Stimulated activated naive CD8-positive, alpha-beta T cell treated with anti-CD3 and anti-CD28 coated beads, Interleukin-15, amount 100 ng/mL, for 72 hours (primary cell): ENCODE measurements around the gene SH3PXD2B.

Experiments
- ATAC-seq: fragments of 150-1000 bp; cut with Tn5 transposase; 2 replicates; pipeline ENCODE4 v1.10.0; 2021; ENCODE audit warnings: mild to moderate bottlenecking, moderate library complexity
- DNase-seq, 2 donors: peaks; one replicate each; pipeline ENCODE4 v3.0.0; 2021 to 2022
- H3K27ac Mint-ChIP-seq, 2 donors: one replicate each; pipeline ENCODE4 v1.8.0; 2022; ENCODE audit warnings: mild to moderate bottlenecking in 2 of 2, mixed read lengths in 2 of 2, moderate library complexity in 2 of 2
- H3K27me3 Mint-ChIP-seq: one replicate; pipeline ENCODE4 v1.8.0; 2022; ENCODE audit warnings: mixed read lengths
- H3K4me1 Mint-ChIP-seq: one replicate; pipeline ENCODE4 v1.8.0; 2022; ENCODE audit warnings: mild to moderate bottlenecking, mixed read lengths
- H3K4me3 Mint-ChIP-seq, 2 donors: one replicate each; pipeline ENCODE4 v1.8.0; 2022; ENCODE audit warnings: mild to moderate bottlenecking in 2 of 2, mixed read lengths in 2 of 2, moderate library complexity in 1 of 2
- H3K9me3 Mint-ChIP-seq, 2 donors: one replicate each; pipeline ENCODE4 v1.8.0; 2022; ENCODE audit warnings: mixed read lengths in 2 of 2

SH3PXD2B gene

DNA sequence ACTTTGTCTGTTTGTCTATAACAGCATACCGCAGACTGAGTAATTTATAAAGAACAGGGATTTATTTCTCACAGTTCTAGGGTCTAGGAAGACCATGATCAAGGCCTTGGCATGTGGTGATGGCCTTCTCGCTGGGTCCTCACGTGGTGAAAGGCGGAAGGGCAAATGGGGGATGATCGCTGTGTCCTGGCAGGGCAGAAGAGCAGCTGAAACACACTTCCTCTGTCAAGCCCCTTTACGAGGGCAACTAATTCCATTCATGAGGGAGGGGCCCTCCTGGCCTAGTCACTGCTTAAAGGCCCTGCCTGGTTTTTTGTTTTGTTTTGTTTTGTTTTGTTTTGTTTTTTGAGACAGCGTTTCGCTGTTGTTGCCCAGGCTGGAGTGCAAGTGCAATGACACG is 128.9 kb downstream of the SH3PXD2B start:
- DNase-seq (no peak), ATAC-seq (no peak)
- no peaks in the 10 kb centered on the region for H3K9me3 Mint-ChIP-seq
- no peaks in the 10 kb centered on the region for H3K27me3 Mint-ChIP-seq
- peak overlapping the region in 1 of 2 donors; percentile 34 for H3K27ac Mint-ChIP-seq
- H3K4me3 Mint-ChIP-seq: no peak overlapping the region
- H3K4me1 Mint-ChIP-seq: no peaks in the 10 kb centered on the region

DNA sequence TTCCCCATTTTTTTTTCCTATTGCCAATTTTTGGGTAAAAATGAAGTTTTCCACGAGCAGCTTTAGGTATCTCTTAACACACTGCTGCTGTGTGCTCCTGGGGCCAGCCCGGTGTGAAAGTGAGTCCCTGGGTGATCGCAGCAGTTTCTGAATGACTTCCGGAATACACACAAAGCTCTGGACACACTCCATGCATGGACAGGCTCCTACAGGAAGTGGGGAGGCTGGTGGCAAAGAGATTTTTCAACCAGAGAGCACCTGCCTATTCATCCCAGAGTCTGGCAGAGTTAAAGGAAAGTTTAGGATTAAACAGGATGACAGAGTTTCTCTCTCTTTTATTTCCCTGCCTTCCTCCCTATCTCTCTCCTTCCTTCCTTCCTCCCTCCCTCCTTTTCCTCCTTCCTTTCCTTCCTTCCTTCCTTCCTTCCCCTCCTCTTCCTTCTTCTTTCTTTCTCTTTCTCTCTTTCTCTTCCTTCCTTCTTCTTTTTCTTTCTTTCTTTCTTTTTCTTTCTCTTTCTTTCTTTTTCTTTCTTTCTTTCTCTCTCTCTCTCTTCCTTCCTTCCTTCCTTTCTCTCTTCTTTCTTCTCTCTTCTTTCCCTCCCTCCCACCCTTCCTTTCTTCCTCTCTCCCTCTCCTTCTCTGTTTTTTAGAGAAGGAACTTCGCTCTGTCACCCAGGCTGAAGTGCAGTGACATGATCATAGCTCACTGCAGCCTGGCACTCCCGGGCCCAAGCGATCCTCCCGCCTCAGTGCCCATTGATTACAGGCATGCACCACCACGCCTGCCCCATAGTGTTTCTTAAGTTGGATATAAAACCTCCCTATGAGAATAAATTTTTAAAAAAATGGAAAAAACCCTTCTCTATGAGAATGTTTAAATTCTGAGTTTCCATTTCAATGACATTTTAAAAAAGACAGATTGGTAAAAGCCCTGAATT is 132.0 kb downstream of the SH3PXD2B start:
- Mint-ChIP-seq H3K4me1 (no peaks in the 10 kb centered on the region), H3K27ac (peak overlapping the region in 1 of 2 donors; percentile 87), H3K9me3 (no peaks in the 10 kb centered on the region), H3K4me3 (no peak overlapping the region), H3K27me3 (no peaks in the 10 kb centered on the region)
- no peak for DNase-seq
- ATAC-seq: no peak

DNA sequence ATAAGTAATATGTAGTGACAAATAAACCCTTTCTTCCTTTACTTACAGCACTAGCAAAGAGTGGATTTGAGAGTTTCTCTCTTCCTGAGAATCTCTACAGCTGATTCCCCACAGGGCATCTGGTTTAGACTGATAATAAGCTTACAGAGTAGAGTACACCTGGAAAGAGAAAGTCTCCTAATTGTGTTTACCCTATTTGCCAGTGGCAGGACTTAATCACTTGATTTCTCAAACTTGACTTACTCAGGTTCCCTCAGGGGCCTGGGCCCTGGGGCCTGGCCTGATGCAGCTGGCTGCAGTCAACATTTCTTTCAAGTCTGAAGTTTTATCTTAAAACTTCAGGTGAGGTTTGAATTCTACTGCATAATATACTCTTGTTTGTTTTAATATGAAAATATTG is 132.7 kb downstream of the SH3PXD2B start:
- Mint-ChIP-seq H3K4me3 (no peak overlapping the region), H3K27ac (no peak overlapping the region), H3K4me1 (no peaks in the 10 kb centered on the region), H3K9me3 (no peaks in the 10 kb centered on the region), H3K27me3 (no peaks in the 10 kb centered on the region)
- ATAC-seq (no peak), DNase-seq (no peak)

DNA sequence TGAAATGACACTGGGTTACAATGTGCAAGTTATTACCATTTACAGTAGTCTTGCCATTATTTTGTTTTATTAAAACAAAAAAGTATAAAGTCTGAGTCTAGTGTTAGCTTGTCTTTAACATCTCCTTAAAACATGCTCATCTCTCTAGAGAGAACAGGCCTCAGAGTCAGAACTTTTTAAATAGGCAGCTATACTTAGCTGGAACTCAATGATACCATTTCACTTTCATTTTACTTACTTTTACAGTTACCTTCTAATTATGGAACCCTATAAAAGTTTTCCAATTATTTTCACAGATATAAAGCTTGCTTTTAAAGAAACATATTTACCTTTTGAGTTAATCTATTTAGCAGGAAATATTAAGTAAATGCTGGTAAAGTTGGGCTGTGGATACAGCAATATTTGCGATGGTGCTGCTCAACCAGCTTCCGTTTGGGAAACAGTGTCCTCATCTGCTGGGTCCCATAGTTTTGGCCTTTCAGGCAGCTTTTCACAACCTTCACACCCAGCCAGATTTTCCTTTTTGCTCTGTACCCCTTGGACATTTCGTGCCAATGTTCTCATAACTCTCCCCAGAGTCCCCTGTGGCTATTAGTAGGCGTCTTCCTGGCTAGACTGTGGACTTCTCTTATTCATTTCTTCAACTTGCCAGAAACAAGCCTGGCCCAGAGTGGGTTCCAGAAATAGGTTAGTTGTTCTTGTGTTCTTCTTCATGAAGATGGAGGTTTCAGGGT is 134.4 kb downstream of the SH3PXD2B start:
- no peak overlapping the region for H3K4me3 Mint-ChIP-seq
- H3K9me3 Mint-ChIP-seq: no peaks in the 10 kb centered on the region
- H3K4me1 Mint-ChIP-seq: no peaks in the 10 kb centered on the region
- no peak for DNase-seq
- ATAC-seq: no peak
- no peak overlapping the region for H3K27ac Mint-ChIP-seq
- no peaks in the 10 kb centered on the region for H3K27me3 Mint-ChIP-seq

DNA sequence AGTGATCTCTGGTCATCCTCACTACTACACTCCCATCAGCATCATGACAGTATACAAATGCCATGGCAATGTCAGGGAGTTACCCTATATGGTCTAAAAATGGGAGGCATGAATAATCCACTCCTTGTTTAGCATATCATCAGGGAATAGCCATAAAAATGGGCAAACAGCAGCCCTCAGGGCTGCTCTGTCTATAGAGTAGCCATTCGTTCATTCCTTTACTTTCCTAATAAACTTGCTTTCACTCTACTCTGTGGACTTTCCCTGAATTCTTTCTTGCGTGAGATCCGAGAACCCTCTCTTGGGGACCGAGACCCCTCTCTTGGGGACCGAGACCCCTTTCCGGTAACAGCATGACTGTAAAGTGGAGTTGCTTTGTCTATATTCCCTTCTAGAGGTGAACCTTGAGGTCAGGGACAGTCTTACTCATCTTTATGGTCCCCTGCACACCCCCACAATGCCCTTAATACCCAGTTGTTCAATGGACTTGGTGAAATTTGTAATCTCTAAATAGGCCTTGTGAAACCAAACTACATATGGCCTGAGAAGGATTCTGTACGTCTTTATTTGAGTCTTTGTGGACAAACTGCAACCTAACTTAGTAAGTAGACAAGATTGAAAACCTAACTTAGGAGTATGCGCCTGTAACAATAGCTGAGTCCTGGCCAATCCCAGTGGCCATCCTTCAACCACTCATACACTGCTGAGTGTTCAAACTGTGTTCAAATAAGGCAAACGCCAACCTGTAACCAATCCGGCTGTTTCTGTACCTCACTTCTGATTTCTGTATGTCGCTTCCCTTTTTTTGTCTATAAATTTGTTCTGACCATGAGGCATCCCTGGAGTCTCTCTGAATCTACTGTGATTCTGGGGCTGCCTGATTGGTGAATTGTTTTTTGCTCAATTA is 138.5 kb downstream of the SH3PXD2B start:
- DNase-seq: no peak
- no peaks in the 10 kb centered on the region for H3K4me1 Mint-ChIP-seq
- no peaks in the 10 kb centered on the region for H3K27me3 Mint-ChIP-seq
- no peak for ATAC-seq
- H3K4me3 Mint-ChIP-seq: no peak overlapping the region
- no peaks in the 10 kb centered on the region for H3K9me3 Mint-ChIP-seq
- no peak overlapping the region for H3K27ac Mint-ChIP-seq

DNA sequence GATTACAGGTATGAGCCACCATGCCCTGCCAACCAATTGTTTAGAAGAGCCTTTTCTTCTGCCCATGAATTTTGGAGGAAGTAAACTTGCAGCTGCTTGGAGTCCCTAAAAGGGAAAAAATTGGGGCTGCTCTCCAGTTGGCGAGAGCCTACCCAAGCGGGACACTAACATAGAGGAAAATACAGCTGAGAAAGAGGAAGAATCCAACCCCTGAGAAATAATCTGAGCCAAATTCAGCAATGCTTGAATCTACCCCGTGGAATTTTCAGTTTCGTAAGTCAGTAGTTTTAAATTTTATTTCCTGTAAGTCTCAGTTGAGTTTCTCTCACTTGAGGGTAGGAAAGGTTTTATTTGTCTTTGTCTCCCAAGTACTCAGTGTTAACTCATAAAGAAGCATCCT is 140.4 kb downstream of the SH3PXD2B start:
- Mint-ChIP-seq H3K27me3 (no peaks in the 10 kb centered on the region), H3K4me3 (no peak overlapping the region), H3K4me1 (no peaks in the 10 kb centered on the region), H3K9me3 (no peaks in the 10 kb centered on the region), H3K27ac (no peak overlapping the region)
- no peak for DNase-seq
- no peak for ATAC-seq

DNA sequence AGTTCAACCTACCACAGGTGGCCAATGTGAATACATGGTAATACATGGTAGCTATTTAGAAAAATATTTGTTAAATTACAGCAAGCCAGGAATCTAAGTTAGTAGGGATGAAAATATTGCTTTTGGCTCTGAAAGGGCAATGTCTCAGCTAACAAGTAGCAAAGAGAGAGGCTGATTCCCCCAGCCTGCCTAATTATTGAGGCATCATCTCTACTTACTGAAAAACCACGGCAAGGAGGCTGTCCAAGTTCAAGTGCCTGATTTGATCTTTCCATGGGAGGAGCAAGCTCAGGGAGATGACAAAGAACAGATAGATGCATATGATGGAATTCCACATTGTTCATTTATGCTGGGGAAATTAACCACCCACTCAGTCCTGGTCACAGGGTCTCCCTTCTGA is 142.0 kb downstream of the SH3PXD2B start:
- Mint-ChIP-seq H3K9me3 (no peaks in the 10 kb centered on the region), H3K27me3 (no peaks in the 10 kb centered on the region), H3K4me3 (no peak overlapping the region), H3K4me1 (no peaks in the 10 kb centered on the region), H3K27ac (no peak overlapping the region)
- DNase-seq: no peak
- no peak for ATAC-seq

DNA sequence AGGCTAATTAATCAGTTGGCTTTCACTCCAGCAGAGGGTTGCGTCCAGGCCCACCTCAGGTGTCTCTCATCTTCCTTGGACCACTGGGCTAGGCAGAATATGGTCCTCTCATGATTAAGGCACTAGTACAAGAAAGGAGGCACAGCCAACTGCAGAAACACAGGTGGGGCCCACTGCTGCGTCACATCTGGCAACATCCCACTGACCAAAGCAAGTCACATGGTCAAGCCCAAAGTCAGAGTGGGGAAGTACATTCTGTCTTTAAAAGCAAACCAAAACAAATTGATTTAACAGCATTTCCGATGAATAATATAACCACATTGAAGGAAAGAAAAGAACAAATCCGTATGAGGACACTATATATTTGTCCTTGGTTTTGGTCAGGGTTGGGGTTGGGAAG is 142.7 kb downstream of the SH3PXD2B start:
- Mint-ChIP-seq H3K27me3 (no peaks in the 10 kb centered on the region), H3K4me3 (no peak overlapping the region), H3K9me3 (no peaks in the 10 kb centered on the region), H3K4me1 (no peaks in the 10 kb centered on the region), H3K27ac (no peak overlapping the region)
- ATAC-seq (no peak), DNase-seq (no peak)

DNA sequence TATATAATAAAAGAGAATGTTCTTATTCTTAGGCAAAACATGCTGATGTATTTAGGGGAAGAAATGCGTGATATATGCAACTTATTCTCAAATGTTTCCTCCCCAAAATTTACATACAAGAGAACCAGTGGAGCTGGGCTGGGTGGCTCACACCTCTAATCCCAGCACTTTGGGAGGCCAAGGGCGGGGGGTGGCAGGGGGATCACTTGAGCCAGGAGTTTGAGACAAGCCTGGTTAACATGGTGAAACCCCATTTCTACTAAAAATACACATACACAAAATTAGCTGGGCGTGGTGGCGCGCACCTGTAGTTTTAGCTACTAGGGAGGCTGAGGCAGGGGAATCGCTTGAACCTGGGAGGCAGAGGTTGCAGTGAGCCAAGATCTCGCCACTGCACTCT is 143.3 kb downstream of the SH3PXD2B start:
- DNase-seq (no peak), ATAC-seq (no peak)
- H3K27ac Mint-ChIP-seq: no peak overlapping the region
- H3K9me3 Mint-ChIP-seq: no peaks in the 10 kb centered on the region
- no peaks in the 10 kb centered on the region for H3K4me1 Mint-ChIP-seq
- H3K27me3 Mint-ChIP-seq: no peaks in the 10 kb centered on the region
- H3K4me3 Mint-ChIP-seq: no peak overlapping the region

DNA sequence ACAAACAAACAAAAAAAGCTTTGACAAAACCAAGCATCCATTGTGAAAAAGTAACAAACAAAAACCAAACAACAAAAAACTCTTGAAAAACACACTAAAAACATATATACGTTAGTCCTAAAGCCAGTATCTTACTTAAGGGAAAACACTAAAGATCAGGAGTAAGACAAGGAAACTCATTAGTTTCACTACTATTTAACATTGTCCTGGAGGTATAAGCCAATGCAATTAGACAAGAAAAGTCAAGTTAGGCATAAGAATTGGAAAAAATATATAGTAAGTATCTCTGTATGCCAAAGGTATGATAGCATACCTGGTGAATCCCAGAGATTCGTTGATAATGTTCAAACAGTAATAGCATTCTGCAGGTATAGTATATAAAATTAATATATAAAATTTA is 148.9 kb downstream of the SH3PXD2B start:
- no peak for DNase-seq
- H3K4me3 Mint-ChIP-seq: no peak overlapping the region
- peaks cover 6% of the 10 kb centered on the region for H3K27me3 Mint-ChIP-seq
- no peaks in the 10 kb centered on the region for H3K9me3 Mint-ChIP-seq
- no peaks in the 10 kb centered on the region for H3K4me1 Mint-ChIP-seq
- no peak overlapping the region for H3K27ac Mint-ChIP-seq
- ATAC-seq: no peak

DNA sequence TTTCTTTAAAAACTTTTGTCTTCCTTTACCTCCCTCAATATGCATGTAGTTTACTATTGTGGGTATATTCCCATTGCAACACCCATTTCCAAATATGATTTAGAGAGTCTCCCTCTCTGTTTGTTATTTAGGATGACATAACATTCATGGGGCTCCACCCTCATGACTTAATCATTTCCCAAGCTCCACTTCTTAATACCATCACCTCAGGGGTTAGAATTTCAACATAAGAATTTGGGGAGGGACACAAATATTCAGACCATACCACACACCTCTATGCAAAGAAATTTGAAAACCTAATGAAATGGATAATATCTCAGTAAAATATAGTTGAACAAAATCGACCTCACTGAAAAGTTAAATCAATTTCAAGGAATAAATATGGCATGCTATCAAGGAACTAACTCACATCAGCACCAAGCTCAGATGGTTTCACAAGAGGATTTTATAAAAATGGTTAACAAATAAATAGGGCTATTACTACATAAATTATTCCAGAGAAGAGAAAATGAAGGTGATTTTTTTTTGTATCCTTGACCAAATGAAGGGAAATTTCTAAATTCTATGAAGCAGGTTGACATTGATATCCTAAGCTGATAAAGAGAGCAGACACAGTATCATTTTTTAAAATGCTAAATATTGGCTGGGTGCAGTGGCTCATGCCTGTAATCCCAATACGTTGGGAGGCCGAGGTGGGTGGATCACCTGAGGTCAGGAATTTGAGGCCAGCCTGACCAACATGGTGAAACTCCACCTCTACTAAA is 150.6 kb downstream of the SH3PXD2B start:
- peaks cover 6% of the 10 kb centered on the region for H3K27me3 Mint-ChIP-seq
- H3K4me3 Mint-ChIP-seq: no peak overlapping the region
- H3K27ac Mint-ChIP-seq: no peak overlapping the region
- no peaks in the 10 kb centered on the region for H3K4me1 Mint-ChIP-seq
- ATAC-seq: no peak
- no peak for DNase-seq
- H3K9me3 Mint-ChIP-seq: no peaks in the 10 kb centered on the region

DNA sequence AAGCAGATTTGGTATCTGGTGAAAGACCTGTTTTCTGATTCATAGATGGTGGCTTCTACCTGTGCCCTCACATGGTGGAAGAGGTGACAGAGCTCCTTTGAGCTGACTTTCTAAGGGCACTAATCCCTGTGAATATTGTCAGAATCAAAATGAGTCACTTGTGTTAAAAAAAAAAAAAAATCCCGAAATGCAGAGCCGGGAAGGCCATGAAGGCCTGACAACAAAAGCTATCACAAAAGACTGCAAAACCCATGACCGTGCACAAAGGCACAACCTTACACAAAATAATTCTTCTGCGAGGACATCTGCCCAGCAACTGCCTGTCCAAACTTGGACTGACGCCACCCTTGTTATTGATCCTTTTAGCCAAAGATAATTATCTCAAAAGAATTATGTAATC is 151.2 kb downstream of the SH3PXD2B start:
- H3K27me3 Mint-ChIP-seq: peaks cover 6% of the 10 kb centered on the region
- no peaks in the 10 kb centered on the region for H3K9me3 Mint-ChIP-seq
- no peak for DNase-seq
- no peak overlapping the region for H3K27ac Mint-ChIP-seq
- H3K4me3 Mint-ChIP-seq: no peak overlapping the region
- no peak for ATAC-seq
- no peaks in the 10 kb centered on the region for H3K4me1 Mint-ChIP-seq

DNA sequence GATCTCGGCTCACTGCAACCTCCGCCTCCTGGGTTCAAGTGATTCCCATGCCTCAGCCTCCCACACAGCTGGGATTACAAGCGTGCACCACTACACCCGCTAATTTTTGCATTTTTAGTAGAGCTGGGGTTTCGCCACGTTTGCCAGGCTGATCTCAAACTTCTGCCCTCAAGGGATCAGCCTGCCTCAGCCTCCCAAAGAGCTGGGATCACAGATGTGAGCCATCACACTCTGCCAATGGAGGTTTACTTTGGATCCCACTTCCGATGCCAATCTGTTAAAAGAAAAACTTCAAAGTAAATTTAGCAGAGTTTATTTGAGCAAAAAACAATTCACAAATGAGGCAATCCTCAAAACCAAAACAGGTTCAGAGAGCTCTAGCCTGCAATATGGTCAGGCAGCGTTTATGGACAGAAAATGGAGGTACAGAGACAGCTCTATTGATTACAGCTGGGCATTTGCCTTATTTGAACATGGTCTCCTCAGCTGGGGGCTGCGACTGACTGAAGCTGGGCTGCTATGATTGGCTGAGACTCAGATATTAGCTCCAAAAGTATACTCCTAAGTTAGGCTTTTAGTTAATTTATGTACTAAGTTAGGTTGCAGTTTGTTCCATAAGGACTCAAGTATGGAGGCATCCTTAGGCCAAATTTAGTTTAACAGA is 152.1 kb downstream of the SH3PXD2B start:
- H3K9me3 Mint-ChIP-seq: no peaks in the 10 kb centered on the region
- H3K27me3 Mint-ChIP-seq: peaks cover 6% of the 10 kb centered on the region
- no peak for ATAC-seq
- no peaks in the 10 kb centered on the region for H3K4me1 Mint-ChIP-seq
- no peak for DNase-seq
- H3K4me3 Mint-ChIP-seq: no peak overlapping the region
- H3K27ac Mint-ChIP-seq: peak overlapping the region in 1 of 2 donors; percentile 49

DNA sequence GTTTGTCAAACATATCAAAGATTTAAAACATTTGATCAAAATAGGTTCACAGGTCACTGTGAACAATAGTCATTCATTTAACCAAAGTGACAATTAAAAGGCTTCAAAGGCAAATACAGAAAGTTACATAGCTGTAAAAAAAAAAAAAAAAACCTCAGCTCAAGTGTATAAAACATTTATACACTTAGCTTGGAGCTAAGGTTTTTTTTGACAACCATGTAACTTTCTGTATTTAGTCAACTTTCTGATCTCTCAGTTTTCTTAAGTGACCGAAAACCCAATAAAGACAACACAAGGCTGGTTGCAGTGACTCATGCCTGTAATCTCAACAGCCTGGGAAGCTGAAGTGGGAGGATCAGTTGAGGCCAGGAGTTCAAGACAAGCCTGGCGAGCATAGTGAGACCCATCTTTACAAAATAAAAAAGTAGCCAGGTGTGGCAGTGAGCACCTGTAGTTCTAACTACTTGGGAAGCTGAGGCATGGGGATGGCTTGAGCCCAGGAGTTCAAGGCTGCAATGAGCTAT is 154.3 kb downstream of the SH3PXD2B start:
- no peak for DNase-seq
- Mint-ChIP-seq H3K27ac (no peak overlapping the region), H3K27me3 (peaks cover 6% of the 10 kb centered on the region), H3K9me3 (no peaks in the 10 kb centered on the region), H3K4me1 (no peaks in the 10 kb centered on the region), H3K4me3 (no peak overlapping the region)
- ATAC-seq: no peak
